DOHH2 (cell line): Measurements from ENCODE around the gene CCT6A.
"Not testable (repeated sequence)": the region's sequence is repeated elsewhere in the genome, so short reads cannot be mapped to it uniquely, and the experiment has no call there.

Source experiments
- H3F3A ChIP-seq: fragments of 200-600 bp; sonication (generic), shearing (Covaris generic); 2 replicates; pipeline ENCODE4 v1.6.0; 2016; ENCODE audit warnings: antibody characterized with exemption, mild to moderate bottlenecking; ENCODE audit not compliant: control insufficient read depth, insufficient read depth
- H3K27ac ChIP-seq: fragments of 200-600 bp; sonication (generic); 2 replicates; pipeline ENCODE4 v1.5.1; 2014; ENCODE audit warnings: low read depth, mild to moderate bottlenecking, low read length, moderate library complexity
- H3K27me3 ChIP-seq: fragments of 200-600 bp; sonication (generic); 2 replicates; pipeline ENCODE4 v1.6.1; 2014; ENCODE audit warnings: mild to moderate bottlenecking, low read length, mixed read lengths; ENCODE audit not compliant: control insufficient read depth
- H3K36me3 ChIP-seq: fragments of 200-600 bp; sonication (generic); 2 replicates; pipeline ENCODE4 v1.6.1; 2014; ENCODE audit warnings: mild to moderate bottlenecking, low read length, moderate library complexity, mixed read lengths; ENCODE audit not compliant: control insufficient read depth
- H3K4me1 ChIP-seq: fragments of 200-600 bp; sonication (generic); 2 replicates; pipeline ENCODE4 v1.6.1; 2014; ENCODE audit warnings: mild to moderate bottlenecking, low read length, mixed read lengths; ENCODE audit not compliant: control insufficient read depth
- H3K4me2 ChIP-seq: fragments of 200-600 bp; sonication (generic); 2 replicates; pipeline ENCODE4 v1.6.0; 2014; ENCODE audit warnings: mild to moderate bottlenecking, low read length, moderate library complexity
- H3K4me3 ChIP-seq: fragments of 200-600 bp; sonication (generic); 2 replicates; pipeline ENCODE4 v1.5.1; 2014; ENCODE audit warnings: mild to moderate bottlenecking, low read length, mixed read lengths
- H3K79me2 ChIP-seq: fragments of 200-600 bp; sonication (generic); 2 replicates; pipeline ENCODE4 v1.6.1; 2014; ENCODE audit warnings: mild to moderate bottlenecking, low read length, mixed read lengths; ENCODE audit not compliant: control insufficient read depth
- H3K9me2 ChIP-seq: fragments of 200-600 bp; sonication (generic); replicated peaks from 2 replicates; pipeline ENCODE4 v1.6.1; 2014; ENCODE audit warnings: mild to moderate bottlenecking, low read length, mixed read lengths; ENCODE audit not compliant: control insufficient read depth
- H3K9me3 ChIP-seq: fragments of 200-600 bp; sonication (generic); 2 replicates; pipeline ENCODE4 v1.6.1; 2014; ENCODE audit warnings: antibody characterized with exemption, low read length, mixed read lengths; ENCODE audit not compliant: control insufficient read depth, insufficient read depth
- H4K20me1 ChIP-seq: fragments of 200-600 bp; sonication (generic); 2 replicates; pipeline ENCODE4 v1.6.0; 2014; ENCODE audit warnings: low read depth, mild to moderate bottlenecking, antibody characterized with exemption, low read length, moderate library complexity; ENCODE audit not compliant: control insufficient read depth, insufficient read depth
- CTCF ChIP-seq: fragments of 200-600 bp; sonication (generic); IDR thresholded peaks from one replicate; pipeline ENCODE4 v1.5.1; 2014; ENCODE audit warnings: antibody characterized with exemption, mild to moderate bottlenecking, low read depth, low read length; ENCODE audit not compliant: poor library complexity, severe bottlenecking
- EZH2phosphoT487 ChIP-seq: fragments of 200-600 bp; sonication (generic); IDR thresholded peaks from 2 replicates; pipeline ENCODE4 v1.6.1; 2017; ENCODE audit warnings: borderline replicate concordance, mild to moderate bottlenecking, antibody characterized with exemption, low read length, moderate library complexity, mixed read lengths

Gene CCT6A

GRCh38 chr7:56087445-56087844, 35.9 kb downstream of the CCT6A start:
- no peak overlapping the region for H3K4me2 ChIP-seq
- TF ChIP-seq CTCF = no peak
- no peak for TF ChIP-seq EZH2phosphoT487
- H3K27me3 ChIP-seq = no peaks in the 10 kb centered on the region
- H3K79me2 ChIP-seq = no peaks in the 10 kb centered on the region
- peaks cover 5% of the 10 kb centered on the region; the same call in 1 of the 2 replicates for H3K36me3 ChIP-seq
- H4K20me1 ChIP-seq = peaks cover 10% of the 10 kb centered on the region; the same call in 1 of the 2 replicates
- no peaks in the 10 kb centered on the region for H3K4me1 ChIP-seq
- no peaks in the 10 kb centered on the region for H3K9me3 ChIP-seq
- H3F3A ChIP-seq = no peaks in the 10 kb centered on the region
- no peak overlapping the region for H3K4me3 ChIP-seq
- H3K27ac ChIP-seq = no peak overlapping the region
- H3K9me2 ChIP-seq = no peaks in the 10 kb centered on the region

- no peak overlapping the region for H3K4me2 ChIP-seq
- no peaks in the 10 kb centered on the region for H3K27me3 ChIP-seq
- no peak overlapping the region for H3K27ac ChIP-seq
- no peaks in the 10 kb centered on the region for H3K4me1 ChIP-seq
- peaks cover 5% of the 10 kb centered on the region; the same call in 1 of the 2 replicates for H3K36me3 ChIP-seq
- no peaks in the 10 kb centered on the region for H3K9me3 ChIP-seq
- 0 out of 2 replicates have a peak, but pooled peaks cover 2% of the 10 kb centered on the region for H3F3A ChIP-seq
- H3K79me2 ChIP-seq = no peaks in the 10 kb centered on the region
- no peaks in the 10 kb centered on the region for H3K9me2 ChIP-seq
- no peak for TF ChIP-seq CTCF
- TF ChIP-seq EZH2phosphoT487 = no peak
- H3K4me3 ChIP-seq = no peak overlapping the region
- H4K20me1 ChIP-seq = peaks cover 3% of the 10 kb centered on the region; the same call in 1 of the 2 replicates
Observed at GRCh38 chr7:56091591-56091990, 40.0 kb downstream of the CCT6A start.

GRCh38 chr7:56092388-56092787, 40.8 kb downstream of the CCT6A start:
- not testable (repeated sequence) for H3K4me1 ChIP-seq, H3K27me3 ChIP-seq, H3K4me2 ChIP-seq

GRCh38 chr7:56092789-56093531, 41.4 kb downstream of the CCT6A start, which contains the start of gene PHKG1:
Gene PHKG1, minus strand, starts transcription at chr7:56092952. Its CDS starts 4,011 bp downstream, at chr7:56088941.
- Histone ChIP-seq H3K4me1 (no peaks in the 10 kb centered on the region), H3K4me2 (no peak within 1 kb of the TSS), H3K27ac (no peak within 1 kb of the TSS)

More at GRCh38 chr7:56092388-56092787, 40.8 kb downstream of the CCT6A start:
- H3K9me3 ChIP-seq, H4K20me1 ChIP-seq, H3K27ac ChIP-seq, H3K36me3 ChIP-seq, H3K79me2 ChIP-seq, H3K4me3 ChIP-seq, H3K9me2 ChIP-seq, H3F3A ChIP-seq: not testable (repeated sequence)

More at GRCh38 chr7:56092789-56093531, 41.4 kb downstream of the CCT6A start, which contains the start of gene PHKG1:
- Histone ChIP-seq H3K9me2 (no peaks in the 10 kb centered on the region), H3F3A (peaks cover 5% of the 10 kb centered on the region; the same call in 1 of the 2 replicates), H3K36me3 (no peaks in the 10 kb centered on the region), H3K4me3 (no peak within 1 kb of the TSS), H4K20me1 (peaks cover 3% of the 10 kb centered on the region; the same call in 1 of the 2 replicates), H3K27me3 (no peaks in the 10 kb centered on the region), H3K79me2 (no peaks in the 10 kb centered on the region), H3K9me3 (no peaks in the 10 kb centered on the region)
- TF ChIP-seq CTCF (peak; percentile 32), EZH2phosphoT487 (no peak)
